H1 (cell line): Measurements from ENCODE around the gene SNX33. TPM values are rescaled to one million over a fixed set of nuclear protein-coding genes. Genes with fewer than 3 reads are reported as not detected.
"Not testable (repeated sequence)": the region's sequence is repeated elsewhere in the genome, so short reads cannot be mapped to it uniquely, and the experiment has no call there.

Experiments used
- CTCF ChIA-PET: fragments of 300-600 bp; sonication (Branson Sonifier 250); formaldehyde crosslinking; loops from one replicate; lab custom pipeline; 2021; ENCODE audit not compliant: partially characterized antibody; lab: Charles Lee
- POLR2A ChIA-PET: fragments of 300-600 bp; sonication (Branson Sonifier 250); formaldehyde crosslinking; loops from one replicate; lab custom pipeline; 2021; ENCODE audit warnings: inconsistent platforms; ENCODE audit not compliant: partially characterized antibody; lab: Charles Lee
- DNase-seq, 2 experiments: peaks; one replicate each; pipeline versions ENCODE4 v3.0.0 to v3.0.0-alpha.2; 2010 to 2022; ENCODE audit warnings: low spot score in 2 of 2, low read depth in 1 of 2, mixed read lengths in 1 of 2
- FAIRE-seq: peaks from 2 replicates; lab custom pipeline; 2011; peaks lifted over from hg19 to GRCh38; lab: Jason Lieb, UNC
- H2AFZ ChIP-seq: 2 replicates; pipeline ENCODE4 v1.8.1; 2012; ENCODE audit warnings: low read length, inconsistent platforms
- H2AK5ac ChIP-seq: 2 replicates; pipeline ENCODE4 v1.6.1; 2013; ENCODE audit warnings: low read depth, low read length
- H2BK120ac ChIP-seq: replicated peaks from 2 replicates; pipeline ENCODE3; 2013; ENCODE audit warnings: low read depth, low read length, inconsistent platforms
- H2BK12ac ChIP-seq: 2 replicates; pipeline ENCODE4 v1.6.1; 2013; ENCODE audit warnings: low read depth, low read length
- H2BK15ac ChIP-seq: 2 replicates; pipeline ENCODE4 v1.6.1; 2013; ENCODE audit warnings: low read length
- H2BK20ac ChIP-seq: 2 replicates; pipeline ENCODE4 v1.6.1; 2013; ENCODE audit warnings: low read length
- H2BK5ac ChIP-seq: 2 replicates; pipeline ENCODE4 v1.6.1; 2013; ENCODE audit warnings: low read depth, low read length
- H3K14ac ChIP-seq: 2 replicates; pipeline ENCODE4 v1.6.1; 2013; ENCODE audit warnings: inconsistent platforms; ENCODE audit not compliant: insufficient read length
- H3K18ac ChIP-seq: 2 replicates; pipeline ENCODE4 v1.6.1; 2013; ENCODE audit warnings: low read length; ENCODE audit errors: extremely low read depth
- H3K23ac ChIP-seq: 2 replicates; pipeline ENCODE4 v1.6.1; 2013; ENCODE audit warnings: inconsistent platforms; ENCODE audit not compliant: insufficient read length
- H3K23me2 ChIP-seq: 2 replicates; pipeline ENCODE4 v1.6.1; 2013; ENCODE audit warnings: low read depth, low read length
- H3K27ac ChIP-seq: 2 replicates; pipeline ENCODE4 v1.6.1; 2011; ENCODE audit warnings: low read depth, low read length, inconsistent platforms
- H3K27me3 ChIP-seq, 4 experiments: replicated peaks in 1 of 4; 1 replicate in 1 of 4; 2 replicates in 3 of 4; pipeline versions ENCODE4 v1.6.1 to v1.8.1; 2011 to 2013; ENCODE audit warnings: low read length in 3 of 4, mild to moderate bottlenecking in 3 of 4, inconsistent platforms in 2 of 4, mixed read lengths in 2 of 4, moderate library complexity in 1 of 4; ENCODE audit not compliant: control insufficient read depth in 3 of 4, insufficient read depth in 3 of 4; ENCODE audit errors: extremely low read depth in 1 of 4
- H3K36me3 ChIP-seq, 4 experiments: 2 replicates each; pipeline versions ENCODE4 v1.6.1 to v1.8.1; 2011 to 2013; ENCODE audit warnings: mild to moderate bottlenecking in 4 of 4, low read length in 3 of 4, moderate library complexity in 2 of 4, control low read depth in 1 of 4, inconsistent platforms in 1 of 4; ENCODE audit not compliant: insufficient read depth in 4 of 4, control insufficient read depth in 2 of 4
- H3K4ac ChIP-seq: replicated peaks from 2 replicates; pipeline ENCODE3; 2013; ENCODE audit warnings: low read length, low read depth, mixed read lengths, inconsistent platforms; ENCODE audit not compliant: insufficient read length
- H3K4me1 ChIP-seq, 4 experiments: replicated peaks in 1 of 4; 1 replicate in 1 of 4; 2 replicates in 3 of 4; pipeline versions ENCODE4 v1.6.1 to v1.8.1; 2011 to 2013; ENCODE audit warnings: low read length in 3 of 4, inconsistent platforms in 2 of 4, mixed read lengths in 1 of 4; ENCODE audit not compliant: insufficient read depth in 4 of 4, control insufficient read depth in 3 of 4
- H3K4me2 ChIP-seq, 2 experiments: 2 replicates each; pipeline versions ENCODE4 v1.6.1 to v1.8.1; 2011 to 2013; ENCODE audit warnings: low read depth in 2 of 2, low read length in 2 of 2, control low read depth in 1 of 2, inconsistent platforms in 1 of 2, mild to moderate bottlenecking in 1 of 2; ENCODE audit not compliant: insufficient read depth in 1 of 2
- H3K4me3 ChIP-seq, 4 experiments: fragments of 200-600, 300-600 bp in 1 of 4; sonication (generic), shearing (Covaris generic), sonication (Bioruptor Twin) in 1 of 4; 2 replicates each; pipeline versions ENCODE4 v1.5.1 to v1.8.1; 2011 to 2016; ENCODE audit warnings: low read length in 4 of 4, low read depth in 3 of 4, control low read depth in 2 of 4, inconsistent platforms in 2 of 4, mild to moderate bottlenecking in 2 of 4, mixed read lengths in 1 of 4, moderate library complexity in 1 of 4; ENCODE audit not compliant: insufficient read depth in 2 of 4; ENCODE audit errors: extremely low read depth in 1 of 4
- H3K56ac ChIP-seq: replicated peaks from 2 replicates; pipeline ENCODE3; 2013; ENCODE audit warnings: low read depth, mild to moderate bottlenecking, mixed read lengths, low read length, inconsistent platforms; ENCODE audit not compliant: insufficient read length
- H3K79me1 ChIP-seq: 2 replicates; pipeline ENCODE4 v1.6.1; 2013; ENCODE audit warnings: low read depth, low read length, control low read depth
- H3K79me2 ChIP-seq, 2 experiments: 2 replicates each; pipeline versions ENCODE4 v1.6.1 to v1.8.1; 2012 to 2013; ENCODE audit warnings: low read length in 2 of 2, mild to moderate bottlenecking in 2 of 2, inconsistent platforms in 1 of 2; ENCODE audit not compliant: insufficient read depth in 2 of 2, control insufficient read depth in 1 of 2
- H3K9ac ChIP-seq, 4 experiments: replicated peaks in 1 of 4; 1 replicate in 1 of 4; 2 replicates in 3 of 4; pipeline versions ENCODE4 v1.6.1 to v1.8.1; 2011 to 2013; ENCODE audit warnings: low read depth in 3 of 4, low read length in 3 of 4, control low read depth in 2 of 4, mild to moderate bottlenecking in 2 of 4, moderate library complexity in 2 of 4, inconsistent platforms in 1 of 4; ENCODE audit errors: extremely low read depth in 1 of 4
- H3K9me3 ChIP-seq, 2 experiments: 2 replicates each; pipeline versions ENCODE4 v1.6.1 to v1.8.1; 2012 to 2013; ENCODE audit warnings: mild to moderate bottlenecking in 2 of 2, moderate library complexity in 2 of 2, control low read depth in 1 of 2, inconsistent platforms in 1 of 2, low read depth in 1 of 2, low read length in 1 of 2, mixed read lengths in 1 of 2; ENCODE audit not compliant: insufficient read depth in 2 of 2
- H4K20me1 ChIP-seq, 2 experiments: replicated peaks in 1 of 2; 2 replicates each; pipeline versions ENCODE3 to v1.8.1; 2011 to 2013; ENCODE audit warnings: inconsistent platforms in 2 of 2, low read length in 2 of 2, mild to moderate bottlenecking in 1 of 2; ENCODE audit not compliant: insufficient read depth in 2 of 2, control insufficient read depth in 1 of 2
- H4K5ac ChIP-seq: 2 replicates; pipeline ENCODE4 v1.6.1; 2013; ENCODE audit warnings: low read length, low read depth, mixed read lengths, inconsistent platforms; ENCODE audit not compliant: insufficient read length
- H4K8ac ChIP-seq: 2 replicates; pipeline ENCODE4 v1.8.0; 2013; ENCODE audit warnings: mild to moderate bottlenecking, moderate library complexity, low read length, inconsistent platforms; ENCODE audit not compliant: insufficient read depth; ENCODE audit errors: extremely low read depth
- H4K91ac ChIP-seq: replicated peaks from 2 replicates; pipeline ENCODE3; 2013; ENCODE audit warnings: low read length, mixed read lengths, inconsistent platforms; ENCODE audit not compliant: insufficient read length
- WGBS, 2 experiments: shearing (Covaris generic) in 1 of 2; methylation state at CpG; one replicate each; pipeline versions ENCODE4 v1.1.6 to v1.1.7; 2013 to 2015; ENCODE audit warnings: low lambda C conversion rate in 2 of 2, mixed read lengths in 2 of 2, inconsistent platforms in 1 of 2, low coverage in 1 of 2, missing lambda C conversion rate in 1 of 2; ENCODE audit not compliant: insufficient replicate concordance in 2 of 2, insufficient coverage in 1 of 2, insufficient read length in 1 of 2; ENCODE audit errors: extremely low coverage in 1 of 2, missing lambda C conversion rate in 1 of 2; 5-methylcytosine and 5-hydroxymethylcytosine counted together
- polyA plus RNA-seq, 7 experiments: library from polyadenylated mRNA; depleted of rRNA in 3 of 7; stranded (reverse) in 5 of 7; unstranded in 2 of 7; fragments of >200 nt in 5 of 7; fragments of 200-250 nt in 2 of 7; gene quantifications; 1 replicate in 5 of 7; 2 replicates in 1 of 7; 4 replicates in 1 of 7; pipeline versions ENCODE4 v1.2.1 to v1.2.3, GENCODE V29; 2011 to 2013; ENCODE audit warnings: missing spikeins in 2 of 7, mixed read lengths in 2 of 7
- total RNA-seq: library from RNA; stranded (reverse); fragmentation: NEBNext Ultra II Directional; extraction: Animal tissue kit (Norgen Biotek cat#: 25700); gene quantifications from 2 replicates; pipeline ENCODE4 v1.2.1, GENCODE V29; 2021

SNX33 gene
- total and polyA plus RNA-seq, 2 of the 8 experiments (the other 6 are each of a cell fraction or from before 2014, with no cell fraction given) = 14.3 to 22.9 TPM

DNA sequence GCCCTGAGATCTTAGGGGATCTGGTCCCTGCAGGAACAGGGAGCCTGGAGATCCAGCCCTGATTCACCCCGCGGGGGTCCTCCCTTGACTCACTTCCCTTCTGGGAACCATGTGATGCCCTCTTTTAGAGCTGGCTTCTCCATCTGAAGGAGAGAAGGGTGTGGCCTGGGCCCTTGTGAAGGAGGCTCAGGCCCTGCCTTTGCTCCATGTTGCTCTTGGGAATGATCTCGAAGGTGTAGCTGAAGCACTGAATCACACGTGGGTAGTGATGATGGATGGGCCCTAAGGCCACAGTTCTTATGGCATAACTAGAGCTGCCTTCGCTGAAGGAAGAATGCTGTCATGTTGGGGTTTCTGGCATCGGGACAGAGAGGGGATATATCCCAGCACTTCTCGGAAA is 63.8 kb downstream of the SNX33 start:
- H2BK5ac ChIP-seq, H3K23ac ChIP-seq, H3K4ac ChIP-seq, H2AK5ac ChIP-seq, H3K4me2 ChIP-seq, H3K14ac ChIP-seq, H3K27ac ChIP-seq, H2AFZ ChIP-seq, H4K20me1 ChIP-seq, DNase-seq, H3K79me1 ChIP-seq, H3K4me3 ChIP-seq, H4K91ac ChIP-seq, H3K36me3 ChIP-seq, POLR2A ChIA-PET, H2BK15ac ChIP-seq, H2BK20ac ChIP-seq, H4K8ac ChIP-seq, FAIRE-seq, H3K56ac ChIP-seq, H4K5ac ChIP-seq, H2BK12ac ChIP-seq, H3K9ac ChIP-seq, H3K18ac ChIP-seq, H3K9me3 ChIP-seq, H2BK120ac ChIP-seq, H3K23me2 ChIP-seq, H3K79me2 ChIP-seq: not testable (repeated sequence)
- CTCF ChIA-PET = interaction anchor here (3.9 kb wide), 1 partner anchor 15 kb away, joined by 29 read pairs; a partner anchor contains a TSS
- Histone ChIP-seq H3K27me3 (peaks cover 0 to 21% (median 6%) of the 10 kb centered on the region in 4 experiments; a peak in 3 of 7 replicates), H3K4me1 (peaks cover 0 to 11% (median 10%) of the 10 kb centered on the region in 4 experiments; a peak in 6 of 7 replicates)
- 85% methylated on average over 5 of the region's 7 CpGs; no CpG with 5 or more reads in 1 of the 2 experiments for WGBS, 2 experiments

Other genes starting within 250 kb of the SNX33 start
- 103 and 109 TPM in 2 replicates for gene SIN3A, start 196.2 kb upstream of the SNX33 start, total RNA-seq
- 69.5 and 86.6 TPM in 2 replicates for gene SIN3A, start 196.2 kb upstream of the SNX33 start, polyA plus RNA-seq (2011; rRNA removed)
- gene PTPN9, start 68.6 kb upstream of the SNX33 start, total RNA-seq = 44.5 and 46.6 TPM in 2 replicates
- gene PTPN9, start 68.6 kb upstream of the SNX33 start, polyA plus RNA-seq (2011; rRNA removed) = 49.7 and 57.4 TPM in 2 replicates
- 26.2 and 28.2 TPM in 2 replicates for gene SNUPN, start 22.2 kb upstream of the SNX33 start, total RNA-seq
- 11.6 and 13.3 TPM in 2 replicates for gene SNUPN, start 22.2 kb upstream of the SNX33 start, polyA plus RNA-seq (2011; rRNA removed)
- 114 and 122 TPM in 2 replicates for gene IMP3, start 7.7 kb upstream of the SNX33 start, total RNA-seq
- 273 and 278 TPM in 2 replicates for gene IMP3, start 7.7 kb upstream of the SNX33 start, polyA plus RNA-seq (2011; rRNA removed)
- 3.0 and 3.2 TPM in 2 replicates for gene CSPG4, start 64.9 kb downstream of the SNX33 start, total RNA-seq
- gene CSPG4, start 64.9 kb downstream of the SNX33 start, polyA plus RNA-seq (2011; rRNA removed) = 1.4 and 1.9 TPM in 2 replicates
- 22.4 and 22.7 TPM in 2 replicates for gene UBE2Q2, start 195.5 kb downstream of the SNX33 start, total RNA-seq
- 6.5 and 10.1 TPM in 2 replicates for gene UBE2Q2, start 195.5 kb downstream of the SNX33 start, polyA plus RNA-seq (2011; rRNA removed)